ENCODE data around the gene SLC44A3. TPM values are rescaled to one million over a fixed set of nuclear protein-coding genes. Genes with fewer than 3 reads are reported as not detected.
A peak's percentile ranks its signal among the peaks of the same experiment; 100 is the strongest.

SLC44A3 gene
- total RNA-seq, 1 donor from 2014 or later: 19.3 TPM

GRCh38 chr1:94795434-94795833 lies 24.7 kb upstream of the SLC44A3 start:
- Histone ChIP-seq H3K4me3 (no peak overlapping the region), H3K27me3 (ENCODE audit: low read depth) (no peaks in the 10 kb centered on the region), H3K9me3 (no peaks in the 10 kb centered on the region), H3K36me3 (no peaks in the 10 kb centered on the region), H3K4me1 (peaks cover 39% of the 10 kb centered on the region), H3K27ac (no peak overlapping the region)
- DNase-seq: no peak
- no peak for TF ChIP-seq CTCF (IDR thresholded peaks at IDR 0.05)
- ATAC-seq: no peak
- intact Hi-C loops (cut with DNase I): no loop called here

- Histone ChIP-seq H3K36me3 (no peaks in the 10 kb centered on the region), H3K4me1 (peaks cover 40% of the 10 kb centered on the region), H3K4me3 (no peak overlapping the region), H3K9me3 (no peaks in the 10 kb centered on the region), H3K27ac (no peak overlapping the region), H3K27me3 (ENCODE audit: low read depth) (no peaks in the 10 kb centered on the region)
- DNase-seq (no peak), ATAC-seq (no peak)
- intact Hi-C loops (cut with DNase I): no loop called here
- no peak for TF ChIP-seq CTCF (IDR thresholded peaks at IDR 0.05)
These were observed 23.9 kb upstream of the SLC44A3 start for GRCh38 chr1:94796266-94796665.

GRCh38 chr1:94797291-94797690 lies 22.9 kb upstream of the SLC44A3 start:
- Histone ChIP-seq H3K27ac (no peak overlapping the region), H3K4me1 (peaks cover 45% of the 10 kb centered on the region), H3K27me3 (ENCODE audit: low read depth) (no peaks in the 10 kb centered on the region), H3K9me3 (no peaks in the 10 kb centered on the region), H3K36me3 (no peaks in the 10 kb centered on the region), H3K4me3 (no peak overlapping the region)
- intact Hi-C loops (cut with DNase I): no loop called here
- ATAC-seq: no peak
- DNase-seq: no peak
- no peak for TF ChIP-seq CTCF (IDR thresholded peaks at IDR 0.05)

GRCh38 chr1:94798054-94798453 lies 22.1 kb upstream of the SLC44A3 start:
- no peak for TF ChIP-seq CTCF (IDR thresholded peaks at IDR 0.05)
- no peak for DNase-seq
- Histone ChIP-seq H3K36me3 (no peaks in the 10 kb centered on the region), H3K27me3 (ENCODE audit: low read depth) (no peaks in the 10 kb centered on the region), H3K4me1 (peaks cover 41% of the 10 kb centered on the region), H3K4me3 (no peak overlapping the region), H3K27ac (no peak overlapping the region), H3K9me3 (no peaks in the 10 kb centered on the region)
- intact Hi-C loops (cut with DNase I): no loop called here
- peak in 1 of 2 donors; percentile 62 for ATAC-seq

- Histone ChIP-seq H3K4me3 (no peak overlapping the region), H3K27ac (no peak overlapping the region), H3K4me1 (peaks cover 37% of the 10 kb centered on the region), H3K9me3 (no peaks in the 10 kb centered on the region), H3K27me3 (ENCODE audit: low read depth) (no peaks in the 10 kb centered on the region), H3K36me3 (no peaks in the 10 kb centered on the region)
- ATAC-seq: peak in 1 of 2 donors; percentile 32
- no peak for DNase-seq
- intact Hi-C loops (cut with DNase I): no loop called here
- TF ChIP-seq CTCF (IDR thresholded peaks at IDR 0.05): no peak
These were observed 21.7 kb upstream of the SLC44A3 start for GRCh38 chr1:94798462-94798861.

GRCh38 chr1:94799206-94799605 lies 21.0 kb upstream of the SLC44A3 start:
- Histone ChIP-seq H3K27ac (no peak overlapping the region), H3K9me3 (no peaks in the 10 kb centered on the region), H3K4me1 (peaks cover 34% of the 10 kb centered on the region), H3K4me3 (no peak overlapping the region), H3K36me3 (no peaks in the 10 kb centered on the region), H3K27me3 (ENCODE audit: low read depth) (no peaks in the 10 kb centered on the region)
- DNase-seq (no peak), ATAC-seq (no peak)
- TF ChIP-seq CTCF (IDR thresholded peaks at IDR 0.05): no peak
- intact Hi-C loops (cut with DNase I): no loop called here

All from lower lobe of right lung (tissue), 2 donors.